ENCODE data around the gene BRAF.
"Not testable (repeated sequence)": the region's sequence is repeated elsewhere in the genome, so short reads cannot be mapped to it uniquely, and the experiment has no call there.

BRAF gene

GRCh38 chr7:140693849-140694248 lies 230.9 kb downstream of the BRAF start:
- not testable (repeated sequence) for H3K27ac ChIP-seq (ENCODE audit: low read depth, low read length); H3K9me3 ChIP-seq (ENCODE audit: control insufficient read depth, insufficient read depth, low read length); H3K4me1 ChIP-seq (ENCODE audit: control insufficient read depth, insufficient read depth, low read length); H3K27me3 ChIP-seq (ENCODE audit: control insufficient read depth, insufficient read depth, low read length); H3K36me3 ChIP-seq (ENCODE audit: control insufficient read depth, insufficient read depth, low read length); H3K4me3 ChIP-seq (ENCODE audit: low read depth, low read length); H3K9ac ChIP-seq (ENCODE audit: low read depth, low read length)

DNA sequence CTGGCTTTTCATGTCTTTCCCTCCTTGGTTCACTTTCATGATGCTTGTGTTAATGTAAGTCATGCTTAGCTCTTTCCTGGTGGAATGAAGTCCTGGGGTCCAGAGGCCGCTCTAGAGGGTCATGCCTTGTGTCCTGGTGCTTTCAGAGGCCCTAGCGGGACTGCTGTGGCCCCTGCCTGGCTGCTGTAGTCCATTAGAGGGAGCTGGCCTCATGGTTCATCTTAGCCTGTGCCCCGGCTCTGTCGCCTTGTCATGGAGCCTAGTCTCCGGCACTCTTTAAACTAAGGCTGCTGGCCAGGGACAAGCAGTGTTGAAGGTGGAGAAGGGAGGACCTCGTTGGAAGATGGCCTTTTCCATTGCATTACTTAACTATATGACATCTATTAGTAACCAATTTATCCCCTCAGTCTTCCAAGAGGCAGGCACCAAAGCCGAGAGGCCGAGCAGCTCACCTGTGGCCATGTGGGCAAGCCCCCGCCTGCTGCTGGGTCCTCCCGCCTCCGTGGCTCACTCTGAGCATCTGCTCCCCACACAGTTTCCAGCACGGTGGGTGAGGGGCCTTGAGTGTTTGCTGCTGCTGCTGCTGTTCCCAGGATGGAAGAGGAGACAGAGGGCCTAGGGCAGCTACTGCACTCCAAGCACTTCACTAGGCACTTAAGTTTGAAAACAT lies 233.2 kb downstream of the BRAF start:
- H3K4me3 ChIP-seq (ENCODE audit: low read depth, low read length), result no peak overlapping the region
- no peak overlapping the region for H3K27ac ChIP-seq (ENCODE audit: low read depth, low read length)
- H3K9ac ChIP-seq (ENCODE audit: low read depth, low read length), result no peak overlapping the region
- no peaks in the 10 kb centered on the region for H3K9me3 ChIP-seq (ENCODE audit: control insufficient read depth, insufficient read depth, low read length)
- no peaks in the 10 kb centered on the region for H3K4me1 ChIP-seq (ENCODE audit: control insufficient read depth, insufficient read depth, low read length)
- H3K27me3 ChIP-seq (ENCODE audit: control insufficient read depth, insufficient read depth, low read length), result no peaks in the 10 kb centered on the region
- H3K36me3 ChIP-seq (ENCODE audit: control insufficient read depth, insufficient read depth, low read length), result no peaks in the 10 kb centered on the region

- Histone ChIP-seq H3K27me3 (ENCODE audit: control insufficient read depth, insufficient read depth, low read length) (no peaks in the 10 kb centered on the region), H3K9me3 (ENCODE audit: control insufficient read depth, insufficient read depth, low read length) (no peaks in the 10 kb centered on the region), H3K9ac (ENCODE audit: low read depth, low read length) (no peak overlapping the region), H3K27ac (ENCODE audit: low read depth, low read length) (no peak overlapping the region), H3K36me3 (ENCODE audit: control insufficient read depth, insufficient read depth, low read length) (no peaks in the 10 kb centered on the region), H3K4me1 (ENCODE audit: control insufficient read depth, insufficient read depth, low read length) (no peaks in the 10 kb centered on the region), H3K4me3 (ENCODE audit: low read depth, low read length) (no peak overlapping the region)
These were observed 235.3 kb downstream of the BRAF start for GRCh38 chr7:140689199-140690152.

DNA sequence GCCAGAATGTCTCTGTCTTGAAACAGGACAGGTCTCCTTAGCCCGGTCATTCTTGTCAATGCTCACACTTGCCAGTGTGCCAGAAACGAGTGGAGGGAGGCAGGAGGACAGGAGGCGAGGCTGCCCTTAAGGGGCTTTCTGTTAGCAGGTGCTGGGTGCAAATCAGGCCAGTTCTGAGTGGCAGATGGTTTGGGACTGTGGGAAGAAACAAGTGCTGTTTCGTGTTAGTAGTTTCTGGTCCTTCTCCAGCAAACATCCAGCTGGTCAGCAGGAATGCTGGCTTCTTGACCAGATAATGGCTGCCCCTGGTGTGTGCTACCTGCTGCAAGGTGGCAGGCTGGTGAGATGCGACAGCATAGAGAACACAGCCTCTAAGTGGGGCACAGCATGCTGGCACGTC lies 236.4 kb downstream of the BRAF start:
- no peaks in the 10 kb centered on the region for H3K4me1 ChIP-seq (ENCODE audit: control insufficient read depth, insufficient read depth, low read length)
- no peaks in the 10 kb centered on the region for H3K36me3 ChIP-seq (ENCODE audit: control insufficient read depth, insufficient read depth, low read length)
- H3K27me3 ChIP-seq (ENCODE audit: control insufficient read depth, insufficient read depth, low read length), result no peaks in the 10 kb centered on the region

DNA sequence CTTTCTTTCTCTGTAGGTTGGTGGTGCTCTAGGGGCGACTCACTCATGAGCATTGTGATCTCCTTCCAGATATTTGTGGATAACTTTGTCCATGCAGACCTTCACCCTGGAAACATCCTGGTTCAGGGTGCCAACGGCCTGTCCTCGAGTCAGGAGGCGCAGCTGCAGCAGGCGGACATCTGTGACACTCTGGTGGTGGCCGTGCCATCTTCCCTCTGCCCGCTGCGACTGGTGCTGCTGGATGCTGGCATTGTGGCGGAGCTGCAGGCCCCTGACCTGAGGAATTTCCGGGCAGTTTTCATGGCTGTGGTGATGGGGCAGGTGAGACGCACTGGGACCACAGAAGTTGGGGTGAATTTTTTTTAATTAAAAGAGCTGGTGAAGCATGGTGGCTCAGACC lies 237.8 kb downstream of the BRAF start:
- no peaks in the 10 kb centered on the region for H3K4me1 ChIP-seq (ENCODE audit: control insufficient read depth, insufficient read depth, low read length)
- H3K36me3 ChIP-seq (ENCODE audit: control insufficient read depth, insufficient read depth, low read length), result no peaks in the 10 kb centered on the region
- H3K27me3 ChIP-seq (ENCODE audit: control insufficient read depth, insufficient read depth, low read length), result no peaks in the 10 kb centered on the region
- H3K9ac ChIP-seq (ENCODE audit: low read depth, low read length), result no peak overlapping the region
- no peak overlapping the region for H3K4me3 ChIP-seq (ENCODE audit: low read depth, low read length)
- no peak overlapping the region for H3K27ac ChIP-seq (ENCODE audit: low read depth, low read length)
- H3K9me3 ChIP-seq (ENCODE audit: control insufficient read depth, insufficient read depth, low read length), result no peaks in the 10 kb centered on the region

More for the DNA sequence above, 236.4 kb downstream of the BRAF start:
- H3K9me3 ChIP-seq (ENCODE audit: control insufficient read depth, insufficient read depth, low read length), result no peaks in the 10 kb centered on the region
- no peak overlapping the region for H3K27ac ChIP-seq (ENCODE audit: low read depth, low read length)
- no peak overlapping the region for H3K9ac ChIP-seq (ENCODE audit: low read depth, low read length)
- no peak overlapping the region for H3K4me3 ChIP-seq (ENCODE audit: low read depth, low read length)

DNA sequence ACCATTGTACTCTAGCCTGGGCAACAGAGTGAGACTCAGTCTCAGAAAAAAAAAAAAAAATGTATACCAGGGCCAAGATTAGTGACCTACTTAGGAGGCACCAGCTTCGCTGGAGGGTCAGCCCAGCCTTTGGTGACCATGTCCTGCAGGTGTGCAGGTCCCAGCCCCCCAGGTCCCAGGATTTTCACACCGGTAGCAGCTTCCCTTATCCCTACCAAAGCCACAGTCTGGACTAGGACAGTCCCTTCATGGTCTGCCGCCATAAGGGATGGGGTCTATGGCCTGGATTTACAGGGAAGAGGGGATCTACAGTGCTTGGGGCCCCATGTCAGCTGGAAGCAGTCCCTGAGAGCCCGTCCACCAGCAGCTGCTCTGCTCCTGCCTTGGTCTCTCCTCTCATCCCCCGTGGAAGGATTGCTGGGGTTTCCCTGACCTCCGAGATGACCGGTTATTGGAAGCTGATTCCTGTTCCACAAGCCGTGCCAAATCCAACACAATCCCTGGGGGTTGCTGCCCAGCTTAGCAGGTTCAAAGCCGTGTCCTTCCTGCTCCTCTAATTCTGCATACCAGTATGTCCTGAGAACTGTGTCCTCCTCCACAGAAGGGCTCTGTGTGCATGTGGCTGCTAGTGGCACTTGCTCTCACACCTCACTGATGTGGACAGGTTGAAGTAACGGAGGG lies 239.2 kb downstream of the BRAF start:
- H3K4me1 ChIP-seq (ENCODE audit: control insufficient read depth, insufficient read depth, low read length), result no peaks in the 10 kb centered on the region
- no peak overlapping the region for H3K9ac ChIP-seq (ENCODE audit: low read depth, low read length)
- H3K4me3 ChIP-seq (ENCODE audit: low read depth, low read length), result no peak overlapping the region
- H3K36me3 ChIP-seq (ENCODE audit: control insufficient read depth, insufficient read depth, low read length), result peaks cover 5% of the 10 kb centered on the region
- no peaks in the 10 kb centered on the region for H3K9me3 ChIP-seq (ENCODE audit: control insufficient read depth, insufficient read depth, low read length)
- H3K27ac ChIP-seq (ENCODE audit: low read depth, low read length), result no peak overlapping the region
- no peaks in the 10 kb centered on the region for H3K27me3 ChIP-seq (ENCODE audit: control insufficient read depth, insufficient read depth, low read length)

DNA sequence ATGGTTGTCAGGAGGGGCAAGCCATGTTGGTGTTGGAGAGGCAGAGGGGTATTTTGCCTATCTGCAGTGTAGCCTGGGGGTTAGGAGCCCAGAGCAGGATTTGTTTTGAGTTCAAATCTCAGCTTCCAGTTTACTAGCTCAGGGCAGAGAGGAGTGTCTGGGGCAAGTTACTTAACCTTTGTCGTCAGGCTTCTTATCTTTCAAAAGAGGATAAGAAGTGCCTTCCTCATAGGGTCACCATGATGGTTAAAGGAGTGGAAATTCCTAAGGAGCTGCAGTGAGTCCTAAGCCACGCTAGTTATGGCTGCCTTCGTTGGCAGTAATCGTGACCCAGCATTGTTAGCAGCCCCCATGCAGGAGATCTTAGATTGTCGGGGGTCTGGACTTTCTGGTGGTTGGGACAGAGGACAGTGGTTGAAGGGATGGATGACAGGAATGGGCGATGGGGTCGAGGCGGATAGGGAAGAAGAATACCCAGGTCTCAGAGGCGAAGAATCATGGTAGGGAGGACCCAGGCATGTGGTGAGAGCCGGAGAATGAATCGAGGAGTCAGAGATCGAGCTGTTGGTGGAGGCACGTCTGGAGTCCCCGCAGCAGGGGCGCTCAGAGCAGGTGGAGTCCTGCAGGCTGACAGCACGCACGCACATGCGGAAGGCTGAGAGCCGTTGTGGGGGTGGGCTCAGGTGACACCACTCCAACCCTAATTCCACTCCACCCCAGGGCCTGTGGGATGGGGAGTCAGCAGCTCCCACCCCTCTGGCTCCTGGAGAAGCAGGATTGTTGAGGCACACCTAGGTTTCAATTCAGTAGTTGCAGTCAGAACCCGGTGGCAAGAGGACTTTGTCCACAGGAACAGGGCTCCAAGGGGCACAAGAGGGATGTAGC lies 240.4 kb downstream of the BRAF start:
- Histone ChIP-seq H3K9me3 (ENCODE audit: control insufficient read depth, insufficient read depth, low read length) (no peaks in the 10 kb centered on the region), H3K27me3 (ENCODE audit: control insufficient read depth, insufficient read depth, low read length) (no peaks in the 10 kb centered on the region), H3K4me3 (ENCODE audit: low read depth, low read length) (no peak overlapping the region), H3K36me3 (ENCODE audit: control insufficient read depth, insufficient read depth, low read length) (peaks cover 6% of the 10 kb centered on the region), H3K4me1 (ENCODE audit: control insufficient read depth, insufficient read depth, low read length) (no peaks in the 10 kb centered on the region), H3K9ac (ENCODE audit: low read depth, low read length) (no peak overlapping the region), H3K27ac (ENCODE audit: low read depth, low read length) (no peak overlapping the region)

DNA sequence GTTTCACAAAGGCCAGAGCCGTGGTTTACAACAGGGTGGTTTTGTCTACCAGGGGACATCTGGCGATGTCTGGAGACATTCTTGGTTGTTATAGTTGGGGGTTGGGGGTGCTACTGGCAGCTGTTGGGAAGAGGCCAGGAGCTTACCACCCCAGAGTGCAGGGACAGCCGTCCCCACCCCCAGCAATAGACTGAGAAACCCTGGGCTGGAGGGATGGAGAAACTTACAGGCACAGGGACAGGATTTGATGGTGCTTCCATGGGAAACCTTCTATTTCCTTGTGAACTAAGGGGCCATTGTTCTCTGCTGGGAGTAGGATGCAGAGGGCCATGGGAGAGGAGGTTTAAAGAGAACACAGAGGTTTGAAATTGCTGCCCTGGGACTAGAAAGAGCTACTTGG lies 241.1 kb downstream of the BRAF start:
- Histone ChIP-seq H3K9me3 (ENCODE audit: control insufficient read depth, insufficient read depth, low read length) (no peaks in the 10 kb centered on the region), H3K27me3 (ENCODE audit: control insufficient read depth, insufficient read depth, low read length) (no peaks in the 10 kb centered on the region), H3K9ac (ENCODE audit: low read depth, low read length) (no peak overlapping the region), H3K4me1 (ENCODE audit: control insufficient read depth, insufficient read depth, low read length) (no peaks in the 10 kb centered on the region), H3K36me3 (ENCODE audit: control insufficient read depth, insufficient read depth, low read length) (peaks cover 6% of the 10 kb centered on the region), H3K27ac (ENCODE audit: low read depth, low read length) (no peak overlapping the region), H3K4me3 (ENCODE audit: low read depth, low read length) (no peak overlapping the region)

GRCh38 chr7:140681766-140682165 lies 243.0 kb downstream of the BRAF start:
- no peak overlapping the region for H3K9ac ChIP-seq (ENCODE audit: low read depth, low read length)
- no peak overlapping the region for H3K27ac ChIP-seq (ENCODE audit: low read depth, low read length)
- H3K36me3 ChIP-seq (ENCODE audit: control insufficient read depth, insufficient read depth, low read length), result peaks cover 6% of the 10 kb centered on the region
- no peaks in the 10 kb centered on the region for H3K9me3 ChIP-seq (ENCODE audit: control insufficient read depth, insufficient read depth, low read length)
- H3K27me3 ChIP-seq (ENCODE audit: control insufficient read depth, insufficient read depth, low read length), result no peaks in the 10 kb centered on the region
- H3K4me3 ChIP-seq (ENCODE audit: low read depth, low read length), result no peak overlapping the region
- H3K4me1 ChIP-seq (ENCODE audit: control insufficient read depth, insufficient read depth, low read length), result no peaks in the 10 kb centered on the region

DNA sequence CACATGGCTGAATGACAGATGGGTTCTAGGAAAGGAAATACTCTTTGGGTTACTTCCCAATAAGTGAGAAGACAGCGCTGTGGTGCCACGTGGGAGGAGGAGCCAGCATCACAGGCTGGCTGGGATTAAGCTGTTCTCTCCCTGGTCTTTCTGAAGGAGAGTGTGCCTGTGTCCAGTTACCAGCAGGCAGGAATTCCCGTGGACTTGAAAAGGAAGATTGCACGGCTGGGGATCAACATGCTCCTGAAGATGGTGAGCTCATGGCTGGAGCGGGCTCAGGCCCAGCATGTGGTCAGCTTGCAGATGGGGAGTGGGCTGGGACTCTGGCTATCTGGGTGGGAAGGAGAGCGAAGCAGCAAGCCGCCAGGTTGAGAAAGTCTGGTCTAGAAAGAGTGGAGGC lies 243.8 kb downstream of the BRAF start:
- Histone ChIP-seq H3K27ac (ENCODE audit: low read depth, low read length) (no peak overlapping the region), H3K9me3 (ENCODE audit: control insufficient read depth, insufficient read depth, low read length) (no peaks in the 10 kb centered on the region), H3K4me3 (ENCODE audit: low read depth, low read length) (no peak overlapping the region), H3K4me1 (ENCODE audit: control insufficient read depth, insufficient read depth, low read length) (no peaks in the 10 kb centered on the region), H3K36me3 (ENCODE audit: control insufficient read depth, insufficient read depth, low read length) (peaks cover 6% of the 10 kb centered on the region), H3K27me3 (ENCODE audit: control insufficient read depth, insufficient read depth, low read length) (no peaks in the 10 kb centered on the region), H3K9ac (ENCODE audit: low read depth, low read length) (no peak overlapping the region)
